Measurements from ENCODE around the gene SFSWAP.

Gene SFSWAP

DNA sequence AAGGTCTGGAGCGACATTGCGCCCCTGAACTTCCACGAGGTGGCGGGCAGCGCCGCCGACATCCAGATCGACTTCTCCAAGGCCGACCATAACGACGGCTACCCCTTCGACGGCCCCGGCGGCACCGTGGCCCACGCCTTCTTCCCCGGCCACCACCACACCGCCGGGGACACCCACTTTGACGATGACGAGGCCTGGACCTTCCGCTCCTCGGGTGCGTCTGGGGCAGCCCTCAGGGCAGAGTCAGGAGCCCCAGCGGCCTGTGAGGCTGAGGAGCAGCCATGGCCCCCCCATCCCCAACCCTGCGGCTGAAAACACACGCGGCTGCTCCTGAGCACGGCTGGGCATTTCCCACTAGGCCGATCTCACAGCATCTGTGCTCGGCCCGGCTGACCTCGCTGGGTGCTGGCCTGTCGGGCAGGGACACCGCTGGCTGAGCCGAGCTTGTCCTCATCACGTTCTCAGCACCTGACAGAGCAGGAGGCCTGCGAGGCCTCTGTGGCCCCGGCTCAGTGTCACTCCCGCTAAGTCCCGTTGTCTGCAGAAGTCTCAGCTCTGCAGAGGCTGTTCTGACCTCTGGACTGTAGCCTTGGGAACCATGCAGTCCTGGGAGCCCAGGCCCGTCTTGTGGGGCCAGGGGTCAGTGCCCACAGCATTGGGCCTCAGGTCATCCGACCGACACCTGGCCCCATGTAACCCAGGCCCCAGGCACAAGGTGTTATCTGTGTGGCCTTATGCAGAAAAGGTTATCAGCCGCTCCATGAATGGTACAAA, 129.9 kb downstream of the SFSWAP start:
- DNase-seq = no peak

DNA sequence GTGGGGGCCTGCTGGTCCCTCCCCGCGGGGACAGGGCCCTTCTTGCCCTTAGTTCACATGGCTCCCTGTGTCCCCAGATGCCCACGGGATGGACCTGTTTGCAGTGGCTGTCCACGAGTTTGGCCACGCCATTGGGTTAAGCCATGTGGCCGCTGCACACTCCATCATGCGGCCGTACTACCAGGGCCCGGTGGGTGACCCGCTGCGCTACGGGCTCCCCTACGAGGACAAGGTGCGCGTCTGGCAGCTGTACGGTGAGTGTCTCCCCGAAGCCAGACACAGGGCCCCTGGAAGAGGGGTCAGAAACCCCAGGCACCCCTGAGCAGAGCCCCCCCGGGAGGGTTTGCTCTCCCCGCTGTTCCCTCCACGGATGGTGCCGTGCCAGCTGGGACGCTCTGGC, 130.7 kb downstream of the SFSWAP start:
- no peak for DNase-seq

DNA sequence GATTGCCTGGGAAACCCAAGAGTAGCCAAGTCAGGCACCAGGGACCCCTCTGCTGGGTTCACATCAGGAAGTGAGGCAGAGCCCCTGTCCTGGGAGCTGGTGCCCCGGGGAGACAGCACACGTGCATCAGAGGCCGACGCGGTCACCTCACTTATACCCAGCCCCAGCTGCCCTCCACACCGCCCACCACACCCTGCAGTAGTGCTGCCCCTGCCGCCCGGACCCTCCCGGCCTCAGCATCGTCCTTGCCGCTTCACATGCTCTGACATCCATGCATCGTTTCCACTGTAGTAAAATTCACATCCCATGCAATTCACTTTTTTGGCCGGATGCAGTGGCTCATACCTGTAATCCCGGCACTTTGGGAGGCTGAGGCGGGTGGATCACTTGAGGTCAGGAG, 131.3 kb downstream of the SFSWAP start:
- no peak for DNase-seq

DNA sequence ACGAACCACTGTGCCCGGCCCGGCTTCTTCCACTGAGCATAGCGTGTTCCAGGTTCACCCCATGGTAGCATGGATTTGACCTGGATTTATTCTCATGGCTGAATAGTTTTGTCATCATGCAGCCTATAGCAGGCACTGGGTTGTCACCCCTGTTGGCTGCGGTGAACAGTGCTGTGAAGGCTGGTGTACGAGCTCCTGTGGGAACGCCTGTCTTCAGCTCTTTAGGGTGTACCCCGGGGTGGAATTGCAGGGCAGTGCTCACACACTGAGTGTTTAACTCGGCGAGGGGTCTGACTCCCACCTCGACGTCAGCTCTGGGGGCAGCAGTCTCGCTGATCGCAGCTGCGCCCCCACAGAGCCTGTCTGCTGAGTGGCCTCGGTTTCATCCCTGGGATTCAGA, 132.6 kb downstream of the SFSWAP start:
- DNase-seq = no peak

DNA sequence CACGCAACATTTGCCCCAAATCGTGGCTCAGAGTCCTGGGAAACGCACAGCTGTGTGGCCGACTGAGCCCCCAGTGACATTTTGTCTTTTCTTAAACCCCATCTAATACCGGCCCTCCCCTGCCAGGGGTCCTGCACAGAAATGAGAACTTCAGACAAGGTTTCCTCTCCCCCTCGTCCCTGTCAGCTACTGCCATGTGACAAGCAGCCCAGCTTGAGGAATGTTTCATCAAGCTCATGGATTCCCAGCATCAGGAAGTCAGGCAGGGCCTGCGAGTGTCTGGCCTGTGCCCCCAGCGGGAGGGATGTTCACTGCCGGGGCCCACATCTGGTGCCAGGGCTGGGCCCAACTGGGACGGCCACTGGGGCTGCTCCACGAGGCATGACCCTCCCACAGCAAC, 133.2 kb downstream of the SFSWAP start:
- no peak for DNase-seq

DNA sequence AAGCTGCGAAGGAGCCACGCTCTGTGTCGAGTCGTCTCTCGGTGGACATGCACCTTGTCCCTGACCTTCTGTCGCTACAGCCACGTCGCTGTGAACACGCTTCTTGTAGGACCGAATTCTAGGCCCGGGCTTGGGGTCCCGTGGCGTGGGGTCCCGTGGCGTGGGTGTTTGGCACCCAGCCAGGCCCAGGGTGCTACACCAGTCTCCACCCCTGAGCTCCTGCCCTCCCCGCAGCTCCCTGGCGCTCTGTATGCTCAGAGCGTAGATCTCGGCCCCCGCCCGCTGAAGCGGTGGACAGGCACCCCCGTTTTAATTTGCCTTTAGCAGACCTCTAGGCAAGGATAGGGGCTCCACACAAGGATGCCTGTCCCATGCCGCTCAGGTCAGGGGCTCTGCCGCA, 133.8 kb downstream of the SFSWAP start:
- DNase-seq = no peak

DNA sequence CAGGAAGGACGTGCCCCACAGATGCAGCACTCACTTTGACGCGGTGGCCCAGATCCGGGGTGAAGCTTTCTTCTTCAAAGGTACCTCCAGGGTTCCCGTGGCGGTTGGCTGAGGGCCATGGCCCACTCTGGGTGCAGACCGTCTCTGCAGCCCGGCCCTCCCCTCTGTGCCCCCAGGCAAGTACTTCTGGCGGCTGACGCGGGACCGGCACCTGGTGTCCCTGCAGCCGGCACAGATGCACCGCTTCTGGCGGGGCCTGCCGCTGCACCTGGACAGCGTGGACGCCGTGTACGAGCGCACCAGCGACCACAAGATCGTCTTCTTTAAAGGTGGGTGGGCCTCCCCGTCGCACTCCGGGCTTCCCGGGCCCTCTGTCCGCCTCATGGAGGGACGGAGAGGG, 134.2 kb downstream of the SFSWAP start:
- DNase-seq = no peak

DNA sequence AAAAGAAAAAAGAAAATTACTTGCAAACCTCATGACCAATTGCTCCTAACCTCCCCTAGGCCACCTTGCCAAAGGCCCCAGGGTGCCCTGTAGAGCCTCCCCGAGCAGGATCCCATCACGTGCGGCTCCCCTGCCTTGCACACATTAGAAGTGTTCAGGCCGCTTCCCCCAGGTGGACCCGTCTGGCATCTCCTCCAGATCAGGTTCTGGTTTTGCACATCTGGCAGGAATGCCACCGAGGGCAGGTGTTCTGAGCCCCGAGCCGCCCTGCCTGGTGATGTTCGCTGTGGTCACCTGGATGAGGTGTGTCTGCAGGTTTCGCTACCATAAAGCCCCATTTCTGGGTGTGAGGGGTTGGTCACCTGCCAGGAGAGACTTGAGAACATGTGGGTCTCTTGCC, 136.6 kb downstream of the SFSWAP start:
- DNase-seq = no peak

DNA sequence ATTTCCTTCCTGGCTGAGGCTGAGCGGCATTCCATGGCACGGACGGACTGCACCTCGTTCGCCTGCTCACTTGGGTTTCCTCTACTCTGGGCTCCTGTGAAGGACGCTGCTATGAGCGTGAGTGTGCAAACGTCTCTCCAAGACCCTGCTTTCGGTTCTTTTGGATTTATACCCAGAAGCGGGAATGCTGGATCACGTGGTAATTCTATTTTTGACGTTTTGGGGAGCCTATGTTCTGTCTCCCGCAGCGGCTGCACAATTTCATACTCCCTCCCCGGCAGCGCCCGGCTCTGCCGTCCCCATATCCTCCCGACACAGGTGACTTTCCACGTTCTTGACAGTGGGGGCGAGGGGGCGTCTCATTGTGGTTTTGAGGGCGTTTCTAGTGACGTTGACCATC, 137.9 kb downstream of the SFSWAP start:
- DNase-seq = no peak

Data from GDM1 (cell line).